GM18870 (cell line): ENCODE data around the gene AP4E1.
A peak's percentile ranks its signal among the peaks of the same experiment; 100 is the strongest.
"Not testable (repeated sequence)": the region's sequence is repeated elsewhere in the genome, so short reads cannot be mapped to it uniquely, and the experiment has no call there.

Source experiments
- ATAC-seq: cut with Tn5 transposase; IDR thresholded peaks from one replicate; pipeline ENCODE4 v1.9.1; 2021; ENCODE audit warnings: moderate library complexity; ENCODE audit not compliant: unreplicated experiment

AP4E1 gene

GRCh38 chr15:50908209-50909009 is at the start of gene AP4E1:
AP4E1 (plus strand) TSS chr15:50908683; CDS start chr15:50908779, 96 bp downstream.
- peak; percentile 44 for ATAC-seq

DNA sequence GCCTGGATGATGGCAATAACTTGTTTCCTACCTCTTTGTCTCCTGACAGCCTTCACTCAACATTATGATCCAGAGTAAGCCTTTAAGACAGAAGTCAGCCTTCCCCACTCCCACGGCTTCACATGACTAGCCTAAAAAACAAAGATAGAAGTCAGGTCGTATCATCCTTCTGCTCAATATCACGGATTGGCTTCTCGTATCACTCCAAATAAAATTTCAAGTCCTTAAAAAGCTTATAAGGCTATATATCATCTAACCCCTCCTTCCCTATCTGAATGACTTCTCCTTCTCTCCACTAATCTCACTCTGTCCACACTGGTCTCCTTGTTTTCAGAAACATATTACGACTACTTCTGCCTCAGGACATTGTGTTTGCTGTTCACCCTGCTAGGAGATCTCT is 47.7 kb upstream of the AP4E1 start:
- ATAC-seq = no peak

- no peak for ATAC-seq
These were observed 45.9 kb upstream of the AP4E1 start for GRCh38 chr15:50862553-50862952.

DNA sequence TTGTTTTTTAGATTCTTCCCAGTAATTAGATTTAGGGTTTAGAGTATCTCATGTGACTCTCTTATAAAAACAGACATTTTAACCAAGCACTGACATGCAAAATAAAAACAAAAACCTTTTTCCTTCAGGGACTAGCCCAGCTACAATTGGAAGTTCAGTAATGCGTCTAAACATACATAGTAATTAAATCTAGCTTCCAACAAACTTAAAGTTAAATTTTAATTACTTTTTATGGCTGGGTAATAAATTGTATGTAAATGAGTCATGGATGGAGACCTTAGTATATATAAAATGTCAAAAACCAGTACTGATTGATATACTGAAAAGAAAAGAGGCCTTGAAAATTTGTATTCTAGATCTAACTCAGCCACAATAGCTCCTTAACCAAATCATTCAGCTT is 43.6 kb upstream of the AP4E1 start:
- ATAC-seq = no peak

DNA sequence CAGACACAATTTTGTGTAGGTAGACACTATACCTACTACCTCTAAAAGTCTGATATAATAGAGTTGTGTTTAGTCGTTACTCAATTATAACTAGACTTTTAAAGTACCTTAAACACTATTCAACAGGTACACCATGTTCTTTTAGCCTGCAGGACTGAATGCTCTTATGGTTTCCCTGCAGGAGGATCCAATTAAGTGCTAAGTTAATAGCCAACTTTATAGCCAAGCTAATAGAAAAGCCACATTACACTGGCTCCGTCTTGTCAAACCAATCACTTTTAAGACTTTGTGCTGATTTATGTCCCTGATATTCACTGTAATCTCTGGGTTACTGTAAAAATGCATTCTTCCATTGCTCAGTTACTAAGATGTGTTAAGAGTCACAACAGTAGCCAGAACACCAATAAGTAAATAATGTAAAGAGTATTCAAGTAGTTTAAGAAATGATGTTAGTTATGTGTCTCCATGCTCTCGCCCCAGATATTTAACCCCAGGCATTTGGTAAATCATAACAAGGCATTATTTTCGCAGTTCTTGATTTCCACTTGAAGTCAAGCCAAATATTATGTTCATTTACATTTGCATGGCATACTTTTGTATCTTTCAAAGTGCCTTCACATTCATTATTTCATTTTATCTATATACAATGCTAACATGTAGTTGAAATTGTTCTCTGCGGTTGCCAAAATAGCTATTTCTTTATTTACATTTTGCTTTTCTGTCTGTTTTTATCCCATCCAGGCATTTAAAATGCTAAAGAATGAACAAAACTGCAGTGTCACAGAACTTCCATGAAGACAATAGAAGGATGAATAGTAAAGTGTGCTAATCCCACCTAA is 42.7 kb upstream of the AP4E1 start:
- ATAC-seq = no peak

DNA sequence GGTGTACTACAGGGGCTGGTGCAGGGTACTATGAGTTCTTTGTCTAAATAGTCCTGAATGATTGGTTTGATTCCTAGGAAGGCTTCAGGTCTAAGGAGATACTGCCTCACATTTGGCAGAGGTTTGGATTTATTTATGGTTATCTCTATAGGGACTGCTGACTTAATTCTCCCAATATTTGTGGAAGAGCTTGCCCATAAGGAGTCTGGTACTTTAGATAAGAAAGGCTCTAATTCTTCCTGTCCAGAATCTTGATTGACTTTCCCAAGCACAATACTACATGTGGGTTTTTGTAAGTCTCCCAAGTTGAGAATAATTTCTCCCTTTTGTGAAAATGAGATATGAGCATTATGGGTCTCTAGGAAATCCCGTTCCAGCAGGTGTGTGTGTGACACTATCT is 36.7 kb upstream of the AP4E1 start:
- no peak for ATAC-seq

- no peak for ATAC-seq
These were observed 35.6 kb upstream of the AP4E1 start for GRCh38 chr15:50872832-50873426.

GRCh38 chr15:50873935-50874361 is 34.5 kb upstream of the AP4E1 start:
- no peak for ATAC-seq

GRCh38 chr15:50875238-50875637 is 33.2 kb upstream of the AP4E1 start:
- not testable (repeated sequence) for ATAC-seq

- ATAC-seq = no peak
These were observed 32.1 kb upstream of the AP4E1 start for GRCh38 chr15:50876260-50876988.

DNA sequence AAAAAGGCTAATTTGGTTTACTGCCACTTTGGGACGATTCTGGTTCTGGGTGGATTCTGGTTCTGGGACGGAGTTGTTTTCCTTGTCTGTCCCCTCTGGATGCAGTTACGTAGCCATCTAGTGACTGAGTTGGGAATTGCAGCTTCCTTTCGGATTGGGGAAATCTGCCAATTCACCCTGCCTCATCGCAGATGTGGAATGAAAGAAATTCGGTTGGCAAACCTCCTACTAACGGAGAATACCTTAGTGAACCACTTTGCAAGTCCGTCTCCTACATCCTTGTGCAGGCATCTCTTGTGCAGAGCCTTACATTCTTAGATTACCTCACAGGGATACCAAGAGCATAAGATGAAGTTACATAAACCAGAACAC is 31.5 kb upstream of the AP4E1 start:
- no peak for ATAC-seq

DNA sequence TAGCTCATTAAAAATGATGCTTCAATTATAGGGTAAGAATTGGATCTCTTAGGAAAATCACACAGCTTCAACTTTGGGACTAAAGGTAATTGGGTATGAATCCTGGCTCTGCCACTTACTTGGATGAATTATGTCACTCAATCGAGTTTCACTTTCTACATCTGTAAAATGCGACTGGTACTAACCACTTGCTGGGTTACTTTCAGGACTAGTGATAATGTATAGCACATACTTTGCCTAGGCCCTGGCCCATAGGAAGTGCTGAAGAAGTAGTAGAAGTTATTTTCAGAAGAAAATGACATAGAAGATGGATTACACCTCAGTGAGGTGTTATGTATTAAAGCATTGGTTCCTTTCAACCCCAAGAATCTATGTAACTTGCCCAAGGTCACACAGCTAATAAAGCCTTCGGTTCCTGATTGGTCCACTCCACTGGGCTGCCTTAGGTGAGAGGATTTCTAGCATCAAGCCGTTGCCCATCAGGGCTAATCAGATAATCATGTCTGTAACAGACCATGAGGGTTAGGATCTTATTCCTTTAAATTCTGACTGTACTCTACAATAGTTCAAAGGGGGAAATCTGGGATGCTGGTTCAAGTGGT is 29.4 kb upstream of the AP4E1 start:
- ATAC-seq = peak; percentile 63

- ATAC-seq = no peak
These were observed 28.3 kb upstream of the AP4E1 start for GRCh38 chr15:50880206-50880605.

DNA sequence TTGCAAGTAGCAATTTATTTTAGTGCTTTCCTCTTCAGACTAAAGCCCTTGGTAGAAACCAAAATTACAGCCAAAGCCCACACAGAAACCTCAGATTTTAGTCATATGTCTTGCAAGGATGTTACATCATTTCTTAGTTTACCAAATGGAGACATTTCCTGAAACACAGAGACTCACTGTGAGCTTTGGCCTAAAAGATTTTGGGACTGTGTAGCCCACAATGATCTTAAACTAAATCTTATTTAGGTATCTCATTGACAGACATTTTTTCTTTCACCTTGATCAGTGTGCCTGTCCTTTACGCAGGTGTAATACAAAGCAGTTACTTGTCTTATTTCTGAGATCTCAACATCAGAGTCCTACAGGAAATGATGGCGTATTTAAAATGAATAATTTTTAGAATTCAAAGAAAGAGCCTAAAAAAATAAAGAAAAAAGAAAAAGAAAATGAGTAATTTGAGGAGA is 27.8 kb upstream of the AP4E1 start:
- ATAC-seq = no peak

DNA sequence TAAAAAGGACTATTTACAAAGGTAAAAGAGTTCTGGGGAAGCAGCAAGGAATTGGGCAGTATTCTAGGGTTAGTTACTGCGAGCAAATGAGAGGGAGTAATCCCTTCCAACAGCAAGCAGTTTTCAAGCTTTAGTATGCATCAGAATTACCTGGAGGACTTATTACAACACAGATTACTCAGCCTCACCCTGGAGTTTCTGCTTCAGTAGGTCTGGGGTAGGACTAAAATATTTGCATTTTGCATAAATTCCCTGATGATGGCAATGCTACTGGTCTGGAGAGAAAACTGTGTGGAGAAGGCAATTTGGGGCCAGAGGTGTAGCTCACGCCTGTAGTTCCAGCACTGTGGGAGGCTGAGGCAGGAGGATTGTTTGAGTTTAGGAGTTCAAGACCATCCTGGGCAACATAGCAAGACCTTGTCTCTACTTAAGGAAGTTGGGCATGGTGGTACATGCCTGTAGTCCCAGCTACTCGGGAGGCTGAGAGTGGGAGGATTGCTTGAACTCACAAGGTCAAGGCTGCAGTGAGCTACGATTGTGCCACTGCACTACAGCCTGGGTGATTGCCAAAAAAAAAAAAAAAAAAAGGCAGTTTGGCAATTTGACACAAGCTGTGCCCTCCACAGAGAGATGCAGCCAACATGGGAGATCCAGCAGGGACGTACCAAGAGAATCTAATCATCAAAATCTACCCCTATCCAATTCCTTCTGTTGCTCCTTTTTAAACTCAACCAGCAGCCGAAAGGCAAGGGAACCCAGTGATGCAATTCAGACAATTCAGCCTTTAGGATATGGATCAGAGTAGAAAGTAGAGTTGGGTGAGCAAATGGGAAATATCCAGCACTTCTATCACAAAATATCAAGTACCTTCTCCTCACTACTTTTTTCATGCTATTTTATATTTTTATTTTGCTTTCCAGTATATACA is 27.1 kb upstream of the AP4E1 start:
- no peak for ATAC-seq

GRCh38 chr15:50883903-50884302 is 24.6 kb upstream of the AP4E1 start:
- ATAC-seq = no peak

- no peak for ATAC-seq
These were observed 23.9 kb upstream of the AP4E1 start for GRCh38 chr15:50884540-50884939.

DNA sequence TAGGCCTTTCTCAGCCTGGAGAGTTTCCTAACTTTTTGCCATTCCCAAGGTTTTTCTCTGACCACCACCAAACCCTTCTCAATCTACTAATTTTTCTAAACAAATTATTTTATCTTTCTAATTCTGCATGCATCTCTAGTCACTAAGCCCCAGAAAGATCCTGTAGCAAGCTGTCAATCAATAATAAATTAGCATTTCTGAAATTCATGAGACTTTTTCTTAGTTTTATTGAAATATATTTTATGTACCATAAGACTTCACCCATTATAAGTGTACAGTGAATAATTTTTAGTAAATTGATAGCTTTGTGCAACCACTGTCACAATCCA is 22.4 kb upstream of the AP4E1 start:
- ATAC-seq = no peak

- ATAC-seq = no peak
These were observed 21.7 kb upstream of the AP4E1 start for GRCh38 chr15:50886611-50887345.
